Measurements from ENCODE around the gene MUC5AC. TPM values are rescaled to one million over a fixed set of nuclear protein-coding genes. Genes with fewer than 3 reads are reported as not detected.

MUC5AC gene
- total and polyA plus RNA-seq, 11 donors: not detected

- peaks cover 0 to 6% (median 0%) of the 10 kb centered on the region in 9 donors for H3K27me3 ChIP-seq
- DNase-seq (no peak), ATAC-seq (no peak)
- intact Hi-C loops (cut with DNase I): no loop called here
- no peaks in the 10 kb centered on the region for H3K36me3 ChIP-seq
- WGBS, 4 donors: 70 to 85% (median 76%) methylated on average over 8 of the region's 8 CpGs
- peaks cover 0 to 40% (median 18%) of the 10 kb centered on the region in 12 donors for H3K9me3 ChIP-seq
- H3K4me1 ChIP-seq: no peaks in the 10 kb centered on the region
- no peak overlapping the region for H3K27ac ChIP-seq
- no peak overlapping the region for H3K4me3 ChIP-seq
- TF ChIP-seq POLR2A (IDR thresholded peaks at IDR 0.05) (no peak), CTCF (IDR thresholded peaks at IDR 0.05) (no peak)
Observed at GRCh38 chr11:1138097-1138496, 19.7 kb upstream of the MUC5AC start.

DNA sequence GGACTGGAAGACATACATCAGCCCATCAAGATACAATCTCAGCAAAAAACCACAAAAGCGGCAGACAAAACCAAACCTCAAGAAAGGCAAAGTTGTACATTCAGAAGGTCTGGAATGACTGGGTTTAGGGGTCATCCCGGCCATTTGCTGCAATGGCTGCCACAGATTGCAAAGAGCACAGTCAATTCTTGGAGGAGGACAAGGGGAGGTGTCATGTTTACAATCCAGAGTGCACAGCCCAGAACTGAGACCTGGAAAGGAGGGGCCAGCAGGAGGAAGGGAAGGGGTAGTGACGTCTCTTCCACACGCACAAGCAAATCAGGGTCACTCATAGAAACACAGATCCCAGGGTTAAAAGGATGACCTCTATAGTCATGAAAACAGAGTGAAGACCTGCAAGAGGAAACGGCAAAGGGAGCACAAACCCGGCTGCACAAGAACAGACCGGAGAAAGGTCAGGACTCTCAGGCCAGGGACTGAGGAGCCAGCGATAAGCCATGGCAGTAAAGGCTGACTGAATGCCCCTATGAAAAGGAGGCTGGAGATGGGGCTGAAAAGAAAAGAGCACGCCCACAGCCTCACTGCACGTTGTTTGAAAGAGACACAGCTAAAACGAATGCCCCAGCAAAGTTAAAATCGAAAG lies 18.2 kb upstream of the MUC5AC start:
- H3K9me3 ChIP-seq: peaks cover 0 to 43% (median 20%) of the 10 kb centered on the region in 12 donors
- TF ChIP-seq POLR2A (IDR thresholded peaks at IDR 0.05): no peak
- TF ChIP-seq CTCF (IDR thresholded peaks at IDR 0.05): no peak
- 49 to 65% (median 63%) methylated on average over 12 of the region's 12 CpGs for WGBS, 4 donors
- intact Hi-C loops (cut with DNase I): no loop called here
- H3K27ac ChIP-seq: no peak overlapping the region
- H3K36me3 ChIP-seq: no peaks in the 10 kb centered on the region
- DNase-seq (no peak), ATAC-seq (no peak)
- no peak overlapping the region for H3K4me3 ChIP-seq
- peaks cover 0 to 6% (median 0%) of the 10 kb centered on the region in 9 donors for H3K27me3 ChIP-seq
- H3K4me1 ChIP-seq: no peaks in the 10 kb centered on the region

- Histone ChIP-seq H3K27ac (no peak overlapping the region), H3K9me3 (peaks cover 0 to 32% (median 16%) of the 10 kb centered on the region in 12 donors), H3K27me3 (peaks cover 0 to 6% (median 0%) of the 10 kb centered on the region in 9 donors), H3K4me3 (no peak overlapping the region), H3K4me1 (no peaks in the 10 kb centered on the region), H3K36me3 (no peaks in the 10 kb centered on the region)
- no peak for DNase-seq
- no peak for ATAC-seq
- intact Hi-C loops (cut with DNase I): no loop called here
- WGBS, 4 donors: 75 to 86% (median 81%) methylated on average over 13 to 18 of the region's 18 CpGs
- TF ChIP-seq CTCF (IDR thresholded peaks at IDR 0.05): no peak
- no peak for TF ChIP-seq POLR2A (IDR thresholded peaks at IDR 0.05)
Observed at GRCh38 chr11:1140642-1141490, 16.9 kb upstream of the MUC5AC start.

DNA sequence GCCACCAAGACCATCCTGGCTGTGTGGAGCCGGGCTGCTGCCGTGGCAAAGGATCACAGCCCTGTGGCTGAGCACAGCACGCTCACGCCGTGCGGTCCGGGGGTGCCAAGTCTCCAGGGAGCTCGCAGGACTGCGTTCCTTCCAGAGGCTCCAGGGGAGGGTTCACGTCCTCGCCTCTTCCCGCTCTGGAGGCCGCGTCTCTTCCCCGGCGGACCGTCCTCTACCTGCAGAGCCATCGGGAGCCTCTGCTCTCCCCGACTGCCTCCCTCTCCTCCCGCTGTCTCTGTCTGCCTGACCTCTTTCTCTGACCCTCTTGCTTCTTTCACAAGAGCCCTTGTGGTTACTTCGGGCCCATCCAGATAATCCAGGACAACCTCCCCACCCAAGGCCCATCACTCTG lies 11.4 kb upstream of the MUC5AC start:
- TF ChIP-seq POLR2A (IDR thresholded peaks at IDR 0.05) (no peak), CTCF (IDR thresholded peaks at IDR 0.05) (no peak)
- intact Hi-C loops (cut with DNase I): no loop called here
- no peak overlapping the region for H3K4me3 ChIP-seq
- H3K4me1 ChIP-seq: peaks cover 0 to 4% (median 0%) of the 10 kb centered on the region in 12 donors
- peak in 1 of 4 donors; percentile 49 for ATAC-seq
- 88 to 95% (median 90%) methylated on average over 19 to 21 of the region's 21 CpGs for WGBS, 4 donors
- DNase-seq: no peak
- H3K27ac ChIP-seq: no peak overlapping the region
- no peaks in the 10 kb centered on the region for H3K27me3 ChIP-seq
- H3K9me3 ChIP-seq: peaks cover 0 to 31% (median 16%) of the 10 kb centered on the region in 12 donors
- no peaks in the 10 kb centered on the region for H3K36me3 ChIP-seq

All from heart left ventricle (tissue), 16 donors.